ENCODE data around the gene SELENOW. TPM values are rescaled to one million over a fixed set of nuclear protein-coding genes. Genes with fewer than 3 reads are reported as not detected.
"Not testable (repeated sequence)": the region's sequence is repeated elsewhere in the genome, so short reads cannot be mapped to it uniquely, and the experiment has no call there.

SELENOW gene
- total RNA-seq, 4 donors from 2014 or later, result 247 to 321 (median 276) TPM

GRCh38 chr19:47766359-47766620 is 12.2 kb upstream of the SELENOW start:
- no peaks in the 10 kb centered on the region for H3K36me3 ChIP-seq
- DNase-seq, result no peak
- TF ChIP-seq POLR2A (IDR thresholded peaks at IDR 0.05), result no peak
- TF ChIP-seq CTCF (IDR thresholded peaks at IDR 0.05), result no peak
- no peaks in the 10 kb centered on the region for H3K4me1 ChIP-seq
- no peak overlapping the region for H3K4me3 ChIP-seq
- H3K27me3 ChIP-seq, result no peaks in the 10 kb centered on the region
- no peaks in the 10 kb centered on the region for H3K9me3 ChIP-seq
- no peak overlapping the region for H3K27ac ChIP-seq

- TF ChIP-seq POLR2A (IDR thresholded peaks at IDR 0.05) (no peak), CTCF (IDR thresholded peaks at IDR 0.05) (no peak)
- H3K4me1 ChIP-seq, result no peaks in the 10 kb centered on the region
- no peaks in the 10 kb centered on the region for H3K36me3 ChIP-seq
- H3K27ac ChIP-seq, result no peak overlapping the region
- no peak overlapping the region for H3K4me3 ChIP-seq
- DNase-seq, result no peak
- H3K9me3 ChIP-seq, result no peaks in the 10 kb centered on the region
- no peaks in the 10 kb centered on the region for H3K27me3 ChIP-seq
Measured at GRCh38 chr19:47766670-47767069, 11.8 kb upstream of the SELENOW start.

GRCh38 chr19:47767349-47767748 is 11.2 kb upstream of the SELENOW start:
- no peaks in the 10 kb centered on the region for H3K4me1 ChIP-seq
- no peak overlapping the region for H3K4me3 ChIP-seq
- DNase-seq, result no peak
- H3K36me3 ChIP-seq, result no peaks in the 10 kb centered on the region
- no peaks in the 10 kb centered on the region for H3K27me3 ChIP-seq
- TF ChIP-seq POLR2A (IDR thresholded peaks at IDR 0.05), result no peak
- no peak for TF ChIP-seq CTCF (IDR thresholded peaks at IDR 0.05)
- no peak overlapping the region for H3K27ac ChIP-seq
- no peaks in the 10 kb centered on the region for H3K9me3 ChIP-seq

GRCh38 chr19:47768604-47769003 is 9.9 kb upstream of the SELENOW start:
- no peaks in the 10 kb centered on the region for H3K27me3 ChIP-seq
- H3K4me1 ChIP-seq, result no peaks in the 10 kb centered on the region
- no peak overlapping the region for H3K4me3 ChIP-seq
- DNase-seq, result no peak
- H3K27ac ChIP-seq, result no peak overlapping the region
- no peaks in the 10 kb centered on the region for H3K36me3 ChIP-seq
- no peak for TF ChIP-seq POLR2A (IDR thresholded peaks at IDR 0.05)
- no peak for TF ChIP-seq CTCF (IDR thresholded peaks at IDR 0.05)
- no peaks in the 10 kb centered on the region for H3K9me3 ChIP-seq

- Histone ChIP-seq H3K4me1 (no peaks in the 10 kb centered on the region), H3K9me3 (no peaks in the 10 kb centered on the region), H3K27ac (no peak overlapping the region), H3K27me3 (no peaks in the 10 kb centered on the region), H3K4me3 (no peak overlapping the region), H3K36me3 (no peaks in the 10 kb centered on the region)
- TF ChIP-seq CTCF (IDR thresholded peaks at IDR 0.05) (no peak), POLR2A (IDR thresholded peaks at IDR 0.05) (no peak)
- no peak for DNase-seq
Measured at GRCh38 chr19:47769534-47769933, 9.0 kb upstream of the SELENOW start.

- not testable (repeated sequence) for H3K27ac ChIP-seq, DNase-seq, H3K9me3 ChIP-seq, H3K4me3 ChIP-seq, H3K4me1 ChIP-seq, H3K27me3 ChIP-seq, H3K36me3 ChIP-seq
Measured at GRCh38 chr19:47771291-47771690, 7.2 kb upstream of the SELENOW start.

All from Peyer's patch (tissue), 4 donors.